GM19395 (cell line): ENCODE data around the gene SART3.
"Not testable (repeated sequence)": the region's sequence is repeated elsewhere in the genome, so short reads cannot be mapped to it uniquely, and the experiment has no call there.

Experiments
- ATAC-seq: cut with Tn5 transposase; IDR thresholded peaks from one replicate; pipeline ENCODE4 v1.9.1; 2021; ENCODE audit warnings: mild to moderate bottlenecking, moderate library complexity; ENCODE audit not compliant: unreplicated experiment

SART3 gene

GRCh38 chr12:108564724-108565123, 3.8 kb upstream of the SART3 start:
- ATAC-seq = no peak

GRCh38 chr12:108563804-108564151, 2.8 kb upstream of the SART3 start:
- no peak for ATAC-seq

GRCh38 chr12:108563136-108563803, 2.3 kb upstream of the SART3 start:
- peak; percentile 37 for ATAC-seq

- ATAC-seq = peak; percentile 63
Observed at GRCh38 chr12:108562348-108563135, 1.6 kb upstream of the SART3 start, which contains the start of gene ISCU. Gene ISCU, plus strand, starts transcription at chr12:108562596. Its CDS starts 27 bp downstream, at chr12:108562623.

- no peak for ATAC-seq
Observed at GRCh38 chr12:108561852-108562347, 927 bp upstream of the SART3 start.

GRCh38 chr12:108560321-108560721, 652 bp downstream of the SART3 start:
- no peak for ATAC-seq

- no peak for ATAC-seq
Observed at GRCh38 chr12:108559748-108560147, 1.2 kb downstream of the SART3 start.

GRCh38 chr12:108559007-108559655, 1.8 kb downstream of the SART3 start:
- ATAC-seq = no peak

- ATAC-seq = not testable (repeated sequence)
Observed at GRCh38 chr12:108555383-108555782, 5.6 kb downstream of the SART3 start.

GRCh38 chr12:108553799-108554198, 7.2 kb downstream of the SART3 start:
- ATAC-seq = no peak

- ATAC-seq = no peak
Observed at GRCh38 chr12:108551535-108551934, 9.4 kb downstream of the SART3 start.

- ATAC-seq = no peak
Observed at GRCh38 chr12:108548954-108549521, 11.9 kb downstream of the SART3 start.

- no peak for ATAC-seq
Observed at GRCh38 chr12:108547686-108548085, 13.3 kb downstream of the SART3 start.

- no peak for ATAC-seq
Observed at GRCh38 chr12:108543652-108544051, 17.3 kb downstream of the SART3 start.

GRCh38 chr12:108542320-108542719, 18.7 kb downstream of the SART3 start:
- ATAC-seq = no peak

- ATAC-seq = no peak
Observed at GRCh38 chr12:108538616-108539195, 22.3 kb downstream of the SART3 start.

GRCh38 chr12:108538146-108538545, 22.8 kb downstream of the SART3 start:
- no peak for ATAC-seq

- no peak for ATAC-seq
Observed at GRCh38 chr12:108531929-108532848, 28.8 kb downstream of the SART3 start.

- no peak for ATAC-seq
Observed at GRCh38 chr12:108530161-108530560, 30.8 kb downstream of the SART3 start.

- no peak for ATAC-seq
Observed at GRCh38 chr12:108527166-108527496, 33.8 kb downstream of the SART3 start.
